SK-N-SH treated with all-trans-retinoic acid at 6 μM for 48 hours (cell line): ENCODE results near the gene IFNA2.

Experiments
- ARNTL ChIP-seq: fragments of 450-650 bp; formaldehyde crosslinking; IDR thresholded peaks from 2 replicates; pipeline ENCODE4 v1.5.0; 2020; ENCODE audit warnings: low read depth, mild to moderate bottlenecking, moderate library complexity, borderline replicate concordance
- BACH2 ChIP-seq: fragments of 250-450 bp; sonication (Bioruptor Pico); IDR thresholded peaks from 2 replicates; pipeline ENCODE4 v1.9.0; 2021; ENCODE audit warnings: mild to moderate bottlenecking, borderline replicate concordance
- ESRRG ChIP-seq: fragments of 250-450 bp; sonication (Bioruptor Pico); IDR thresholded peaks from 2 replicates; pipeline ENCODE4 v1.6.1; 2021; ENCODE audit warnings: mild to moderate bottlenecking
- GLIS3 ChIP-seq: fragments of 250-450 bp; sonication (Bioruptor Pico); IDR thresholded peaks from 2 replicates; pipeline ENCODE4 v1.5.0; 2020; ENCODE audit warnings: mild to moderate bottlenecking, moderate library complexity
- SNAI2 ChIP-seq: fragments of 250-450 bp; sonication (Bioruptor Pico); IDR thresholded peaks from 2 replicates; pipeline ENCODE4 v1.5.0; 2020; ENCODE audit warnings: mild to moderate bottlenecking, moderate library complexity
- ZFP30 ChIP-seq: fragments of 450-650 bp; formaldehyde crosslinking; IDR thresholded peaks from 2 replicates; pipeline ENCODE4 v1.5.0; 2022; ENCODE audit warnings: mild to moderate bottlenecking, moderate library complexity
- ZNF70 ChIP-seq: fragments of 450-650 bp; formaldehyde crosslinking; IDR thresholded peaks from 2 replicates; pipeline ENCODE4 v1.5.0; 2020; ENCODE audit warnings: mild to moderate bottlenecking, moderate library complexity
- ZNF8 ChIP-seq: fragments of 450-650 bp; formaldehyde crosslinking; IDR thresholded peaks from 2 replicates; pipeline ENCODE4 v1.5.0; 2020; ENCODE audit warnings: mild to moderate bottlenecking, moderate library complexity
- TF ChIP-seq, protein P1 (sequence below): fragments of 250-450 bp; sonication (Bioruptor Pico); IDR thresholded peaks from 2 replicates; pipeline ENCODE4 v1.5.1; 2020; ENCODE audit warnings: low read depth, mild to moderate bottlenecking, moderate library complexity
- TF ChIP-seq, protein P2 (sequence below): fragments of 250-450 bp; sonication (Bioruptor Pico); IDR thresholded peaks from 2 replicates; pipeline ENCODE4 v1.8.0; 2020; ENCODE audit warnings: mild to moderate bottlenecking, moderate library complexity, borderline replicate concordance

DNA sequence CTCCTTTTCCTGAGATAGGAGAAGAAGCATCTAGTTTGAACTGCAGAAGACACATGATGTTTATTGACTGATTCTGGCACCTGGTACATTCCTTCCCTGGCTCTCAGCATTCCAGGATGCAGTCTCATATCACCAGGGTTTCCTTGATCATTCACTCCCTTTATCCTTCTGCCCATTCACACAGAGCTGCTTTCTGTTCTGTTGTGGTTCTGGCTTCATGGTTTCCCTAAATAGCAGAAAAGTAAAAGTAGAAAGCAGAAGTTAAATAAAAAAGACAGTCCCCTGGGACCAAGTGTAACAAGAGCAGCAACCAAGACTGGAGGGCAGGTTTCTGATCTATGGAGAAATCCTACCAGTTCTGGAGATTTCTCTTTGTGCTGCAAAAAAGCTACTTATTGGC is 26.9 kb upstream of the IFNA2 start:
- TF ChIP-seq, protein P1, sequence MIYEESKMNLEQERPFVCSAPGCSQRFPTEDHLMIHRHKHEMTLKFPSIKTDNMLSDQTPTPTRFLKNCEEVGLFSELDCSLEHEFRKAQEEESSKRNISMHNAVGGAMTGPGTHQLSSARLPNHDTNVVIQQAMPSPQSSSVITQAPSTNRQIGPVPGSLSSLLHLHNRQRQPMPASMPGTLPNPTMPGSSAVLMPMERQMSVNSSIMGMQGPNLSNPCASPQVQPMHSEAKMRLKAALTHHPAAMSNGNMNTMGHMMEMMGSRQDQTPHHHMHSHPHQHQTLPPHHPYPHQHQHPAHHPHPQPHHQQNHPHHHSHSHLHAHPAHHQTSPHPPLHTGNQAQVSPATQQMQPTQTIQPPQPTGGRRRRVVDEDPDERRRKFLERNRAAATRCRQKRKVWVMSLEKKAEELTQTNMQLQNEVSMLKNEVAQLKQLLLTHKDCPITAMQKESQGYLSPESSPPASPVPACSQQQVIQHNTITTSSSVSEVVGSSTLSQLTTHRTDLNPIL: no peak
- TF ChIP-seq ARNTL (CRISPR knock-in tag): no peak
- TF ChIP-seq, protein P2, sequence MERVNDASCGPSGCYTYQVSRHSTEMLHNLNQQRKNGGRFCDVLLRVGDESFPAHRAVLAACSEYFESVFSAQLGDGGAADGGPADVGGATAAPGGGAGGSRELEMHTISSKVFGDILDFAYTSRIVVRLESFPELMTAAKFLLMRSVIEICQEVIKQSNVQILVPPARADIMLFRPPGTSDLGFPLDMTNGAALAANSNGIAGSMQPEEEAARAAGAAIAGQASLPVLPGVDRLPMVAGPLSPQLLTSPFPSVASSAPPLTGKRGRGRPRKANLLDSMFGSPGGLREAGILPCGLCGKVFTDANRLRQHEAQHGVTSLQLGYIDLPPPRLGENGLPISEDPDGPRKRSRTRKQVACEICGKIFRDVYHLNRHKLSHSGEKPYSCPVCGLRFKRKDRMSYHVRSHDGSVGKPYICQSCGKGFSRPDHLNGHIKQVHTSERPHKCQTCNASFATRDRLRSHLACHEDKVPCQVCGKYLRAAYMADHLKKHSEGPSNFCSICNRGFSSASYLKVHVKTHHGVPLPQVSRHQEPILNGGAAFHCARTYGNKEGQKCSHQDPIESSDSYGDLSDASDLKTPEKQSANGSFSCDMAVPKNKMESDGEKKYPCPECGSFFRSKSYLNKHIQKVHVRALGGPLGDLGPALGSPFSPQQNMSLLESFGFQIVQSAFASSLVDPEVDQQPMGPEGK (CRISPR knock-in tag): no peak
- TF ChIP-seq ESRRG (CRISPR knock-in tag): no peak
- no peak for TF ChIP-seq SNAI2 (CRISPR knock-in tag)
- no peak for TF ChIP-seq ZFP30 (CRISPR knock-in tag)
- no peak for TF ChIP-seq ZNF70
- no peak for TF ChIP-seq GLIS3 (CRISPR knock-in tag)
- TF ChIP-seq BACH2 (CRISPR knock-in tag): no peak
- TF ChIP-seq ZNF8 (CRISPR knock-in tag): no peak
